GM18505 (cell line): Measurements from ENCODE around the gene MARF1.
"Not testable (repeated sequence)": the region's sequence is repeated elsewhere in the genome, so short reads cannot be mapped to it uniquely, and the experiment has no call there.

ENCODE experiments used
- ATAC-seq: cut with Tn5 transposase; IDR thresholded peaks from one replicate; pipeline ENCODE4 v1.9.1; 2021; ENCODE audit not compliant: unreplicated experiment
- POLR2A ChIP-seq: IDR thresholded peaks from 4 replicates; pipeline ENCODE4 v1.6.1; 2011; ENCODE audit warnings: borderline replicate concordance; ENCODE audit not compliant: insufficient read depth, insufficient read length; ENCODE audit errors: extremely low read depth

Gene MARF1, protein sequence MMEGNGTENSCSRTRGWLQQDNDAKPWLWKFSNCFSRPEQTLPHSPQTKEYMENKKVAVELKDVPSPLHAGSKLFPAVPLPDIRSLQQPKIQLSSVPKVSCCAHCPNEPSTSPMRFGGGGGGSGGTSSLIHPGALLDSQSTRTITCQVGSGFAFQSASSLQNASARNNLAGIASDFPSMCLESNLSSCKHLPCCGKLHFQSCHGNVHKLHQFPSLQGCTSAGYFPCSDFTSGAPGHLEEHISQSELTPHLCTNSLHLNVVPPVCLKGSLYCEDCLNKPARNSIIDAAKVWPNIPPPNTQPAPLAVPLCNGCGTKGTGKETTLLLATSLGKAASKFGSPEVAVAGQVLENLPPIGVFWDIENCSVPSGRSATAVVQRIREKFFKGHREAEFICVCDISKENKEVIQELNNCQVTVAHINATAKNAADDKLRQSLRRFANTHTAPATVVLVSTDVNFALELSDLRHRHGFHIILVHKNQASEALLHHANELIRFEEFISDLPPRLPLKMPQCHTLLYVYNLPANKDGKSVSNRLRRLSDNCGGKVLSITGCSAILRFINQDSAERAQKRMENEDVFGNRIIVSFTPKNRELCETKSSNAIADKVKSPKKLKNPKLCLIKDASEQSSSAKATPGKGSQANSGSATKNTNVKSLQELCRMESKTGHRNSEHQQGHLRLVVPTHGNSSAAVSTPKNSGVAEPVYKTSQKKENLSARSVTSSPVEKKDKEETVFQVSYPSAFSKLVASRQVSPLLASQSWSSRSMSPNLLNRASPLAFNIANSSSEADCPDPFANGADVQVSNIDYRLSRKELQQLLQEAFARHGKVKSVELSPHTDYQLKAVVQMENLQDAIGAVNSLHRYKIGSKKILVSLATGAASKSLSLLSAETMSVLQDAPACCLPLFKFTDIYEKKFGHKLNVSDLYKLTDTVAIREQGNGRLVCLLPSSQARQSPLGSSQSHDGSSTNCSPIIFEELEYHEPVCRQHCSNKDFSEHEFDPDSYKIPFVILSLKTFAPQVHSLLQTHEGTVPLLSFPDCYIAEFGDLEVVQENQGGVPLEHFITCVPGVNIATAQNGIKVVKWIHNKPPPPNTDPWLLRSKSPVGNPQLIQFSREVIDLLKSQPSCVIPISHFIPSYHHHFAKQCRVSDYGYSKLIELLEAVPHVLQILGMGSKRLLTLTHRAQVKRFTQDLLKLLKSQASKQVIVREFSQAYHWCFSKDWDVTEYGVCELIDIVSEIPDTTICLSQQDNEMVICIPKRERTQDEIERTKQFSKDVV (N-terminal part only)

DNA sequence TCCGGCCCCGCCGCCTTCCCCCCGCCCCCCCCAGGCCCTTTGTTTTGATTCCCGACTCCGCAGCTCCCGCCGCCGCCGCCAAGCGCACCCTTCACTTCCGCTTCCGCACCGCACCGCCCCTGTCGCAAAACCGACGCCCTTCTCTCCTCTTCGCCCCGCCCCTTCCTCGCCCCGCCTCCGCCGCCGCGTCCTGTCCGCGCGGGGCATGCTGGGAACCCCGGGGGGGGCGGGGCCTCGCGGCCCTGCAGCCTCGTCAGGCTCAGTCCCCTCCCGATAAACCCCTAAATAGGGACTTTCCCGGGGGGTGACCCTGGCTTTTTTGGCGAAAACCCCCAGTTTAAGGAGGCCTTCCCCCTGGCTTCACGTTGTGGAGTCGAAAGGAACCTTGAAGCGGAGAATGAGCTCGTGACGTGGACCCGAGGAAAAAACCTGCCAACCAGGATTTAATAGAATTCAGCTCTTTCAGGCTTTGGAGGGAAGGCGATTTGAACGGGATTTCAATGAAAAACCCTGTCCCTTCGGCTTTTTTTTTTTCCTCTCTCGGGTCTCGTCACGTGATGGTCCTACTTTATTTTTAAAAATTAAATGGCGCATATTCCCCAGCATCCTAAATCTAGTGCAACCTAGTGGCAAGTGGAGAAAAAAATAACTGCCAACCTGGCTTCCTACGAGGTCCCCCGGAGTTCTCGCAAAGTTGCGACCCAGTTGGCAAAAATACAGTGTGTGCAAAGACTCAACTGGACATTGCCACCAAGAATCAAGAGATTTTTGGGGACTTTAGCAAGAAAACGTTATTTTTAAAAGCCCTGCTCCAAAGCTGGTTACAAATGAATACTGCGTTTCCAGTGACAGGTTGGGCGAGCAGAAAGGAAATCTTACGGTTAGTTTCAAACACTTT is at the start of gene MARF1:
MARF1 (minus strand) TSS at position 107 of the 898 bp plus-strand sequence. CDS start 3,921 bp downstream, outside the sequence.
- peak; percentile 54 for ATAC-seq
- peak; percentile 78 for TF ChIP-seq POLR2A

DNA sequence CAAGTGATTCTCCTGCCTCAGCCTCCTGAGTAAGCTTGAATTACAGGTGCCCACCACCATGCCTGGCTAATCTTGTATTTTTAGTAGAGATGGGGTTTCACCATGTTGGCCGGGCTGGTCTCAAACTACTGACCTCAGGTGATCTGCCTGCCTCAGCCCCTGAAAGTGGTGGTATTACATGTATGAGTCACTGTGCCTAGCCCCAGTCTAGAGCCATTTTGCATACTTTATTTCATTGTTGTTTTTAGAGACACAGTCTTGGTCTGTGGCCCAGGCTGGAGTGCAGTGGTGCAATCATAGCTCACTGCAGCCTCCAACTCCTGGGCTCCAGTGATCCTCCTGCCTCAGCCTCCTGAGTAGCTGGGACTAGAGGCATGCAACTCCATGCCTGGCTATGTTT is 49.6 kb upstream of the MARF1 start:
- not testable (repeated sequence) for ATAC-seq

DNA sequence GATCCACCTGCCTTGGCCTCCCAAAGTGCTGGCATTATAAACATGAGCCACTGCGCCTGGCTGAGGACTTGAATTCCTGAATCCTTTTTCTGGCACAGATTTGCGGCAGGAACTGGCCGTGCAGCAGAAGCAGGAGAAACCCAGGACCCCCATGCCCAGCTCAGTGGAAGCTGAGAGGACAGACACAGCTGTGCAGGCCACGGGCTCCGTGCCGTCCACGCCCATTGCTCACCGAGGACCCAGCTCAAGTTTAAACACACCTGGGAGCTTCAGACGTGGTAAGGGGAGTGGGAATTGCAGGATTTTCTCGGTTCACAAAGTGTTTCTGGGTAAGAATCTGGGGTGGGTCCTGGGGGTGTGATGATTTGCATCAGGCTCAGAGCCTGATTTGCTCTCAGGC is 48.1 kb upstream of the MARF1 start:
- no peak for ATAC-seq
- TF ChIP-seq POLR2A, result no peak

DNA sequence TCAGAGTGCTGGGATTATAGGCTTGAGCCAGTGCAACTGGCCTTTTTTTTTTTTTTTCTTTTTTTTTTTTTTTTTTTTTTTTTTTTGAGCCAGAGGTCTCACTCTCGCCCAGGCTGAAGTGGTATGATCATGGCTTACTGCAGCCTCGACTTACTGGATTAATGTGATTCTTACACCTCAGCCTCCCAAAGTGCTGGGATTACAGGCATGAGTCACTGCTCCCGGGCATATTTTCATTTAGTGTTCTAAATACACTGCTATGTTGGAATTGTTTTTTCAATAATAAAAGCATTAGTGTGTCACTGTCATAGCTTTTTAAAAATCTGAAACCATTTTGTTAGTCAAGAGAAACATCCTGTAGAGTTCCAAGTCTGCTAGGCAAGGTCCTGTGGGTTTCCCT is 47.3 kb upstream of the MARF1 start:
- no peak for ATAC-seq
- no peak for TF ChIP-seq POLR2A

DNA sequence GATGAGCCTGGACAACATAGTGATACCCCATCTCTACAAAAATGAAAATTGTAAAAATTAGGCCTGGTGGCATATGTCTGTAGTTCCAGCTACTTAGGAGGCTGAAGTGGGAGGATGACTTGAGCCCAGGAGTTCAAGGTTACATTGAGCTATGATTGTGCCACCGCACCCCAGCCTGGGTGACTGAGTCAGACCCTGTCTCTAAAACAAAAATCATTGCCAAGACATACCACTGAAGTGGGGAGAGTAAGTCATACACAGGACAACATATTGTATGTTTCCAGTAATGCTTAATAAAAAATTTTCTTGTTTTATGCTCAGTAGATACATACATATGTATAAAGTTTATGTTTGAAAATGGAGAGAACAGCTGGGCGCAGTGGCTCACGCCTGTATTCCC is 46.3 kb upstream of the MARF1 start:
- TF ChIP-seq POLR2A, result no peak

DNA sequence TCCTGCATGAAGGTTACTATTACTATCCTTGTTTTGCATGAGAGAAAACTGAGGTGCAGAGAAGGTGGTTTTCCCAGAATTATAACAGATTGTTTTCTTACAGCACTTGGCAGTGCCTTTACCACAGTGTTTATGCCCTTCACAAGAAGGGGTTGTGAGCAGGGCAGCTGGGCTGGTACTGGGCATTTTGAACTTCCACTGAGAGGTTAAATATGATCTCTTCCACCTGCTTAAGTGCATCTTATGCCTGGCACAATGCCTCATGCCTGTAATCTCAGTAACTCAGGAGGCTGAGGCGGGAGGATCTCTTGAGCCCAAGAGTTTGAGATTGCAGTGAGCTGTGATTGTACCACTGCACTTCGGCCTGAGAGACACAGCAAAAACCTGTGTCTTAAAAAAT is 43.3 kb upstream of the MARF1 start:
- no peak for TF ChIP-seq POLR2A
- no peak for ATAC-seq

More for the DNA sequence above, 46.3 kb upstream of the MARF1 start:
- no peak for ATAC-seq

DNA sequence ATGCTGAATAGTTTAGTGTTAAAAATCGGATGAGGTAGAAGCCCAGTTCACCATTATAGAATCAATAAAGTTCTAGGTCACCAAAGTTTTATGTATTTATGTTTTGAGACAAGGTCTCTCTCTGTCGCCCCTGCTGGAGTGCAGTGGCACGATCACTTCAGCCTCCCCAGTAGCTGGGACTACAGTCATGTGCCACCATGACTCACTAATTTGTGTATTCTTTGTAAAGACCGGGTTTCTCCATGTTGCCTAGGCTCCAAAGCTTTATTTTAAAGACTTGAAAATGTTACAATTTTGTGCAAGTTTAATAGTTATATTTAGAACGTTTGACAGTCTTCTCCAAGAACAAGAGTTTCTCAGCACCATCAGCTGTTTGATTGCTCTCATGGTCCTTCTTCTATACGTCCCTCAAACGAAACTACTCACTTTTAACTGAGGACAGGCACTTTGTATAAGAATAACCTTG is 39.2 kb upstream of the MARF1 start:
- ATAC-seq, result no peak
- TF ChIP-seq POLR2A, result no peak

DNA sequence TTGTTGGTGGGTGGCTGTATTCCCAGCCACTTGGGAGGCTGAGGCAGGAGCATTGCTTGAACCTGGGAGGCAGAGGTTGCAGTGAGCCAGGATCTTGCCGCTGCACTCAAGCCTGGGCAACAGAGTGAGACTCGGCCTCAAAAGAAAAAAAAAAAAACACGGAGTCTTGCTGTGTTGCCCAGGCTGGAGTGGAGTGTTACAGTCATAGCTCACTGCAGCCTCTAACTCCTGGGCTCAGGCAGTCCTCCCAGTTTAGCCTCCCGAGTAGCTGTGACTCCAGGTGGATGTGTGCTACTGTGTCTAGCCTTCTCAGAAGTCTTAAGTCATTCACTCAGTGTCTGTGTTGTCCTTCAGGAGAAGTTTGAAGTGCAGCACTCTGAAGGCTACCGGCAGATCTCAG is 34.5 kb upstream of the MARF1 start:
- no peak for TF ChIP-seq POLR2A
- no peak for ATAC-seq

DNA sequence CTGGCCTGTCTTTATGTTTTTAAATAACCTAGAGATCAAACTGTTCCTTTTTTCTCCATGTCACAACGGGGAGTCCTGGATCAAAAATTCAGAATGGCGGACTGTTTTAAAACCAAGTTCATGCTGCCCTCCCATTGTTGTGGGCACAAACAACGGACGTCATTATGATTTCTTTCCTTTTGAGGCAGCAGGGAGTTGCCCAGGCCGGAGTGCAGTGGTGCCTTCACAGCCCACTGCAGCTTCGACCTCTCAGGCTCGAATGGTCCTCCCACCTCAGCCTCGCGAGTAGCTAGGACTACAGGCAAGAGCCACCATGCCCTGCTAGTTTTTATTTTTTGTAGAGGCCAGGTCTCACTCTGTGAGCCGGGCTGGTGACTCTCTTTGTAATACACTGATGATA is 33.6 kb upstream of the MARF1 start:
- no peak for ATAC-seq
- no peak for TF ChIP-seq POLR2A

DNA sequence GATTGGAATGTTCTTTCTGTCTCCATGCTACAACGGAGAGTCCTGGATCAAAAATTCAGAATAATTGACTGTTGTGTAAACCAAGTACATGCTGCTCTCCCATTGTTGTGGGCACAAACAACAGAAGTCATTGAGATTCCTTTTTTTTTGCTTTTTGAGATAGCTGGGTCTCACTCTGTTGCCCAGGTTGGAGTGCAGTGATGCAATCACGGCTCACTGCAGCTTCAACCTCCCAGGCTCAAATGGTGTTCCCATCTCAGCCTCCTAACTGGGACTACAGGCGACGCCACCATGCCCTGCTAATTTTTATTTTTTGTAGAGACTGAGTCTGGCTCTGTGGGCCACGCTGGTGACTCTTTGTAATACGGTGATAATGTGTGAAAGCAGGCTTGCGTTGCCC is 31.6 kb upstream of the MARF1 start:
- no peak for ATAC-seq
- TF ChIP-seq POLR2A, result no peak

DNA sequence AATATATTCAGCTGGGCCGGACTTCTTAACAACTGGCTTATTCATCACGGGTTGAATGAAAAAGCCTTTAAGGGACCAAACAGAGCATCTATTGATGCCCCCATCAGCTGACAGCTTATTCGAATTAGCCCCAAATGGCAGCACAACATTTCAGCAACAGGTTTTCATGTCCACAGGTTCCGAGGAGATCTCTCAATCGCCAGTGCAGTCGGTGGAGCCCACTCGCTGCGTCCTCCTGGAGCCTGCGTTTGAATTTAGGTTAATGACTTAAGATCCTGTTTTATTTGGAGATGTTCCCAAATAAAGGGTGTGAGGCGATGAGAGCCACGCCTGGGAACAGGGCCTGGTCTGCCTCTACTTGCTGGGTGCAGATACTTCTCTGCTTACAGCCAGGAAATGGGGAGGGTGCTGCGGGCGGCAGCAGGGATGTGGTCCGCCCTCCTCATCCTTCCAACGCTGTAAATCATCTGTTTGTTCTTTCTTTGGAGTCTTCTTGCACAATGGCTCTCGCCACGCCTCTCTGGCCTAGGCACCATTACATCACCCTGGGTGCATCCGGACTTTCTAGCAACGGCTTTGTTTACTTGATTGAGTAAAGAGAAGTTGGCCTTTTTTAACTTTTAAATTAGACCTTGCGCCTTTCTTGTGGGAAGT is 29.7 kb upstream of the MARF1 start:
- no peak for ATAC-seq
- no peak for TF ChIP-seq POLR2A

DNA sequence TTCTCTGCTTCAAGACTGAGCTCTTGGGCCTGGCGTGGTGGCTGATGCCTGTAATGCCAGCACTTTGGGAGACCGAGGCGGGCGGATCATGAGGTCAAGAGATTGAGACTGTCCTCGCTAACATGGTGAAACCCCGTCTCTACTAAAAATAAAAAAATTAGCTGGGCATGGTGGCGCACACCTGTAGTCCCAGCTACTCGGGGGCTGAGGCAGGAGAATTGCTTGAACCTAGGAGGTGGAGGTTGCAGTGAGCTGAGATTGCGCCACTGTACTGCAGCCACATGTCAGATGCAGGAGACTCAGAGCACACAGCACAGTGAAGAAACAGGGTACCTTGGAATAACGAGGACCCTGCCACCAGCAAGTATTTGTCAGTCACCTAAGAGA is 29.2 kb upstream of the MARF1 start:
- not testable (repeated sequence) for ATAC-seq
